ENCODE measurements around the gene ITGA2. TPM values are rescaled to one million over a fixed set of nuclear protein-coding genes. Genes with fewer than 3 reads are reported as not detected.

The ITGA2 gene
- total and polyA plus RNA-seq, 3 donors from 2014 or later = 0.90 to 1.7 (median 1.0) TPM

DNA sequence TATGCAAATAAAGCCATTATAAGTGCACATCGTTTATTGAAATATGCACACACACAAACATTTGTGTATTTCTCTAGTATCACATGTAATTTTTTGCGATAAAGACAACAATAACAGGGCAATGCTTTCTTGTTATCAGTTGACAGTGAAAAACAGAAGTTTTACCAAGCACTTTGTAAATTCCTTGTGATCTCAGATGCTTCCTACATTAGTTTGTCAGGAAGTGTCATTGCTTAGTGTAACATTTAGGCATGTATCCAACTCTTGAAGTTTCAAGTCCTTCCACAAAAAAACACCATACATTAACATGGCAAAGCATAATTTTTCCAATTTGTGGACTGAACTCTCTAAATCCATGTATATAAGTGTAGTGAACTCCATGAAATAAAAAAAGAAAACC, 74.0 kb downstream of the ITGA2 start:
- Histone ChIP-seq H3K9me3 (no peaks in the 10 kb centered on the region), H3K27ac (no peak overlapping the region), H3K27me3 (no peaks in the 10 kb centered on the region), H3K4me1 (no peaks in the 10 kb centered on the region), H3K4me3 (no peak overlapping the region), H3K36me3 (ENCODE audit: low read depth, missing control alignments) (no peaks in the 10 kb centered on the region)
- no peak for DNase-seq
- WGBS, 2 donors = 46 to 84% methylated on average over 2 of the region's 2 CpGs
- intact Hi-C loops (cut with DNase I; ENCODE audit: low total_unique reads) = no loop called here
- TF ChIP-seq POLR2A (IDR thresholded peaks at IDR 0.05) (no peak), CTCF (IDR thresholded peaks at IDR 0.05) (no peak)

- no peak for TF ChIP-seq POLR2A (IDR thresholded peaks at IDR 0.05)
- TF ChIP-seq CTCF (IDR thresholded peaks at IDR 0.05) = no peak
- no peaks in the 10 kb centered on the region for H3K36me3 ChIP-seq (ENCODE audit: low read depth, missing control alignments)
- WGBS, 2 donors = 84 to 93% methylated on average over 3 of the region's 3 CpGs
Observed at GRCh38 chr5:53063791-53064190, 74.6 kb downstream of the ITGA2 start.

GRCh38 chr5:53066088-53066487, 76.9 kb downstream of the ITGA2 start:
- Histone ChIP-seq H3K27me3 (no peaks in the 10 kb centered on the region), H3K4me3 (no peak overlapping the region), H3K27ac (no peak overlapping the region), H3K36me3 (ENCODE audit: low read depth, missing control alignments) (no peaks in the 10 kb centered on the region), H3K4me1 (no peaks in the 10 kb centered on the region), H3K9me3 (no peaks in the 10 kb centered on the region)
- intact Hi-C loops (cut with DNase I; ENCODE audit: low total_unique reads) = no loop called here
- 88 to 92% methylated on average over 1 of the region's 1 CpG for WGBS, 2 donors
- DNase-seq = no peak
- TF ChIP-seq CTCF (IDR thresholded peaks at IDR 0.05) = no peak

More at GRCh38 chr5:53063791-53064190, 74.6 kb downstream of the ITGA2 start:
- intact Hi-C loops (cut with DNase I; ENCODE audit: low total_unique reads) = no loop called here
- Histone ChIP-seq H3K4me3 (no peak overlapping the region), H3K9me3 (no peaks in the 10 kb centered on the region), H3K27ac (no peak overlapping the region), H3K4me1 (no peaks in the 10 kb centered on the region), H3K27me3 (no peaks in the 10 kb centered on the region)
- no peak for DNase-seq

GRCh38 chr5:53067641-53068040, 78.5 kb downstream of the ITGA2 start:
- no peak for TF ChIP-seq CTCF (IDR thresholded peaks at IDR 0.05)
- no peak for TF ChIP-seq POLR2A (IDR thresholded peaks at IDR 0.05)
- Histone ChIP-seq H3K36me3 (ENCODE audit: low read depth, missing control alignments) (no peaks in the 10 kb centered on the region), H3K27me3 (no peaks in the 10 kb centered on the region), H3K27ac (no peak overlapping the region), H3K4me3 (no peak overlapping the region), H3K4me1 (no peaks in the 10 kb centered on the region), H3K9me3 (no peaks in the 10 kb centered on the region)
- no peak for DNase-seq
- intact Hi-C loops (cut with DNase I; ENCODE audit: low total_unique reads) = no loop called here
- 0% methylated on average over 1 of the region's 1 CpG for WGBS, 2 donors

DNA sequence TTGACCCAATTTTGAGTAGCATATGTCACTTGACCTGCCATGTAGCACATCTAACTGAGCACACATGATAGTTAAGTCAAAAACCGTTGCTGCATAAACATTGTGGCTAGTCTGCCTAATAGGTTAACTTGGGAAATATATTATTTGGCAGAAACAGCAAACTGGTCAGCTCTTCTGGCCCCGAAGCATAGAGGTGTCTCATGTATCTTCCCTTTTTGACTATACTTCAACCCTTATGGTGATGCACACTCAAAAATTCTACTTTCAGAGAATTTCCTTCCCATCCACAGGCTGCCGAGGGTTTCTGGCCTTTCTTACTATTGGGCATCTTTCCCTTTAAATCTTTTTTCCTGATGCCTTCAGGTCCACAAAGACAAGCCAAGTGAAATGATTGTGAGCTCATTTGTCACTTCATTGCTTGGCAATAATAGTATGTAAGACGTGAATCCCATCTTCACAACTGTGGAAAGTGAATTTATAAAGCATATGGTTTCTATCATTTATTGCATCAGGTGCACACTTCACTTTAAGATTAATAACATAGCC, 79.2 kb downstream of the ITGA2 start:
- Histone ChIP-seq H3K27ac (no peak overlapping the region), H3K27me3 (no peaks in the 10 kb centered on the region), H3K4me1 (no peaks in the 10 kb centered on the region), H3K36me3 (ENCODE audit: low read depth, missing control alignments) (no peaks in the 10 kb centered on the region), H3K4me3 (no peak overlapping the region), H3K9me3 (no peaks in the 10 kb centered on the region)
- intact Hi-C loops (cut with DNase I; ENCODE audit: low total_unique reads) = no loop called here
- no peak for DNase-seq
- 89 to 91% methylated on average over 4 of the region's 4 CpGs for WGBS, 2 donors
- TF ChIP-seq POLR2A (IDR thresholded peaks at IDR 0.05) = no peak
- TF ChIP-seq CTCF (IDR thresholded peaks at IDR 0.05) = no peak

Measured in testis (tissue), 3 donors.